ENCODE results near the gene ANGPTL7.
"Not testable (repeated sequence)": the region's sequence is repeated elsewhere in the genome, so short reads cannot be mapped to it uniquely, and the experiment has no call there.

Gene ANGPTL7

DNA sequence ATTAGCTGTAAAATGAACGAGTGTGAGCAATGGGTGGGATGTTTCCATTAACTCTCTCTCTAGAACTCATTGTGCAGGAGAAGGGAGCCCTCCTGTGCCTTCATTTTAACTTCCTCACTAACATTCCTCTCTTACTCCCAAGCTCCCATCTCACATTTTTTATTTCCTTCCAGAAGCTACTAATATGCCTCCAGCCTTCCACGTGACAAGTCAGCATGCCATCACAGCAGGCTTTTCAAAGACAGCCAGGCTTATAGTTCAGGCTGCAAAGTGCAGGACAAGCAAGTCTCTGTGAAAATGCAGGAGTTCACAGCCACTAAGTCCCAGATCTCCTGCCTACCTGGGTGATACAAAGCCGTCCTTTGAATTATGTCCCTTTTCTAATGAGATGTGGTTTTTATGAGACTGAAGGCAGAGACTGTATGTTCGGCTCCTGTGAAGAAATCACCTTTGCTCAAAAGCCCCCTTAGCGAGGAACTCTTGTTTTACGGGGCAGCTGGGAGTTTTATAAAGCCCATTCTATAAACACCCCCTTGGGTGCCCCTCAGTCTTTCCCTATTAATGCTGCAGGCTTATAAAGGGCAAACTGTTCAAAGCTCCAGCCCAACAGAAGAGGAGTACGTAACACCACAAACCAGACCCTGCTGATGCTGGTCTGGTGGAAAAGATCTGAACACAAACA lies 14.8 kb upstream of the ANGPTL7 start:
- no peak for DNase-seq

DNA sequence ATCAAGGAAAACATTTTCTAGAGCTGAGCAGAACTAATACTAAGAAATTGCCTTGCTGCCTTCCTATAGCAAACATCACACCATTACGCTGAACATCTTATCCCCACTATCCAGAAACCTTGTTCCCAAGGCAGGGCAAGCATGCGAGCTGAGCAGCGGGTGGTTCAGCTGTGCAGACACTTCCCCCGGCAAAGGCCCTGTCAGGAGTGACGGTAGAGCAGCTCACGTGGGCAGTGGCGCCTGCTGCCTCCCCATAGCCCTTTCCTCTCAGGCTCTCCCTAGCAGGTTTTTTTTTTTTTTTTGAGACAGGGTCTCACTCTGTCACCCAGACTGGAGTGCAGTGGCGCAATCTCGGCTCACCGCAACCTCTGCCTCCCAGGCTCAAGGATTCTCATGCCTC lies 13.7 kb upstream of the ANGPTL7 start:
- DNase-seq: no peak

DNA sequence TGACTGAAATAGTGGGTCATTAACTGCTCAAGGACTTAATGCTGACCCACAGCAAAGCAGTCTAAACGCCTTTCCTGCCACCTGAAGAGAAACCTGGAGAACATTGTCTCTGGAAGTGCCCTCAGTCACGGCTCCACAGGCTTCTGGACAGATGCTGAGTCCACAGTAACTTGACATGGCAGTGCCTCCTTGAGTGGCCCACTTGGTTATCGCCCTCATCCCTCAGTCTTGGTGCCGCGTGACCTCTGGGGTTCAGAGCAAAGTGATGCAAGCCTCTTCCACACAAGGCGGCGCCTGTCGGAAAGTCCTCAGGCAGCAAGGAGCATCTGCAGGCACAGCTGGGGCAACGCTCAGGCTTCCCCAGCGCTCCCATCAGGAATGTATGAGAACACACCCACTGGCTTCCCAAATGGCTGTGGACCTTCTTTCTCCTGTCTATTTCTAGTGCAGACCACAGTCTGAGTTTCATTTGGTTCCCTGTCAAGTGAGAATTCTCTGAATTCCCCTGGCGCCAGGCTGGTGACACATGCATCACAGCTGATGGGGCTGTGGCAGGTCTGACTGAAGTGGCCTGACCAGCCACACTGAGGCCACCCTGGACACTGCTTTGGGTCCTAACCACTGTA lies 13.0 kb upstream of the ANGPTL7 start:
- no peak for DNase-seq

DNA sequence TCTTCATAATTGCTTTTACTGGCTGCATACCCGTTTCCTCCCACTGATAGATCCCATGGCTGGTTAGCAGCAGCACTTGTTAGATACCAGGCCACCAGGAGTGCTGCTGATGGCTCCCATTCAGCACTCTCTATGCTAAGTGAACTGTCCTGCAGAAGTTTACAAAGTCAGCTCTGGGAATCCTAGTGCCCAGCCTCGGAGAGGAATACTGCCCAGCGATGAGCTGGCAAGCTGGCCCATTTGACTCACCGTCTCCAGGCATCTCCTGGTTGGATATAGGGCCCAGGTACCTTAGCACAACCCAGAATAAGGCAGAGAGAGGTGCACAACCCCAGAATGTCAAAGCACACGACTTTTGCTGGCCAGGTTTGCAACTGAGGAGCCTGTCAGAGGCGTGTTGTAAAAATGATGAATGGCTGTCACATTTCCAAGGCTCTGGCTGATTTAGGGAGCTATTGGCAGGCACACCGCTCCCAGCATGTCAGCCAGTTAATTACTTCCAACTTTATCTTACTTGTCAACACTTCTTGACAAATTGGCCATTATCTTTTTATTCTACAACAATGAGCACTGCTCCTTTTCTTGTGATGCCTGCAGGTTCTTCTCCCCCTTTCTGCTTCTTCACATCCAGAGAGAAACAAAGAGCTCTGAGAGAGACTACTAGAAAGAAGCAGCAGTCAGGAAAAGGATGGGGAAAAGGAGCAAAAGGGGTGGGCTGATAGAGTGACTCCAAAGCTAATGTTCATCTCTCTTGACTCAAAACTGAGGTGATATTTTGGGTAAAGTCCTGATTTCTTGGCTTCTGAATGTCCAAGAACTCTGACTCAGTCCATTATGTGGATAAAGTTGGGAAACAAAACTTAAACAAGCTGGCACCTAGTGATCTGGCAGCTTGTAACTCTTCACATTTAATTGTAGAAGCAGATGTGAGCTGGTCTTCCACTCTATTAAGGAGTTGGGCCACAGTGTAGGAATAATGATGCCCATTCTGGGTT lies 10.8 kb upstream of the ANGPTL7 start:
- DNase-seq: no peak

DNA sequence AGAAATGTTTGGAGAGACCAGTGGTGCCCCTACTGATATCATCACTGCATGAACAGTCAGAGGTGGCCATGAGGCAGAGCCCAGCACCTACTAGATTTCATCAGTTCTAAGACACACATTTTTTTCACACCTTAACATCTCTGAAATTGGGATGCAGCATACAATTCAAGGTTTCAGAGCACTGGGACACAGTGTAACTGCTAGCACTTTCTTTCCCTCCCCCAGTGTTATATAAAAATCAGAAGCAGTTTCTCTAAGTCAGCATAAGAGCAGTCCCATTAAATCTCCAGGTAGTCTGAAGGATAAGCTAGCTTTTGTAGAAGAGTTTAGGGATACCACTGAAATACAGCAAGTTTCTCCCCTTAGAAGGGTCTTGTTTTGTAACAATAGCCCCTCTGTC lies 10.0 kb upstream of the ANGPTL7 start:
- no peak for DNase-seq

DNA sequence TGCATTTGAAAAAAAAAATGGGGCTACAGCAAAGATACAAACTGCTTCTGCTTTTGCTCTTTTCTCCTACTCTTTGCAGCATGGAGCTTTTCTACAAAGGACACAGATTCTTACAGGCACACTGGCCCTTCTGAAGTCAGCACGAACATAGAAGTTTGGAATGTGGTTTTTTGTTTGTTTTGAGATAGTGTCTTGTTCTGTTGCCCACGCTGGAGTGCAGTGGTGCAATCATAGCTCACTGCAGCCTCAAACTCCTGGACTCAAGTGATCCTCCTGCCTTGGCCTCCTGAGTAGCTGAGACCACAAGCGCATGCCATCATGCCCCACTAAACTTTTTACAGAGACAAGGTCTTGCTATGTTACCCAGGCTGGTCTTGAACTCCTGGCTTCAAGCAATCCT lies 9.4 kb upstream of the ANGPTL7 start:
- DNase-seq: not testable (repeated sequence)

DNA sequence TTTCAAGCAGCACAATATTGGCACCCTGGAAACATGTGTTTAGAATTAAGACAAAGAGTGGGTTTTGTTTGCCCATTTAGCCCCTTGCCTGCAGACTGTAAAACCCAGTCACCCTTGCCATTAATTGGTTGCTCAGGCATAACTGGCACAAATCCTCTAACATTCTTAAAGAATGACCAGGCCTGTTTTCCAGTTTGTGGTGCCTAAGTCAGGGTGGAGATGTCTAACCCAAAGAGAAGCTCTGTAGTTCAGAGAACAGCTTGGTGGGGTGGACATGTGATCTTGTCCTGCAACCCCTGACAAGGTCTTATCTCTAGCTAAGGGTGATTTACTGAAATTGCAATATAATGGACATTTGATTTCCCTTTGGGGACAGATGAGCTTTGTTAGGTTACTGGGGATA lies 8.8 kb upstream of the ANGPTL7 start:
- no peak for DNase-seq

DNA sequence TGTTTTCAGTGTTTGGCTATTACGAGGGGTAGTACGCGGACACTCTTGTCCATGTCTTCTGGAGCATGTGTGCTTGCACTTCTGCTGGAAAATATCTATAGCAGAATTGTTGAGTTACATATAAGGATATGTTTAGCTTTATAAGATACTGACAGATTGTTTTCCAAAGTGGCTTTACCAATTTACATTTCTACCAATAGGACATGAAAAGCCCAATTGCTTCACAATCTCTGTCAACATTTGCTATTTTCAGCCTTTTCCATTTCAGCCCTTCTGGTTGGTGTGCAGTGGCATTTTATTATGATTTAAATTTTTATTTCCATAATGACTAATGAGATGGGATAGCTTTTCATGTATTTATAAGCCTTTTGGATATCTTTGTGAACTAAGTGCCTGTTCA lies 6.3 kb upstream of the ANGPTL7 start:
- DNase-seq: no peak

DNA sequence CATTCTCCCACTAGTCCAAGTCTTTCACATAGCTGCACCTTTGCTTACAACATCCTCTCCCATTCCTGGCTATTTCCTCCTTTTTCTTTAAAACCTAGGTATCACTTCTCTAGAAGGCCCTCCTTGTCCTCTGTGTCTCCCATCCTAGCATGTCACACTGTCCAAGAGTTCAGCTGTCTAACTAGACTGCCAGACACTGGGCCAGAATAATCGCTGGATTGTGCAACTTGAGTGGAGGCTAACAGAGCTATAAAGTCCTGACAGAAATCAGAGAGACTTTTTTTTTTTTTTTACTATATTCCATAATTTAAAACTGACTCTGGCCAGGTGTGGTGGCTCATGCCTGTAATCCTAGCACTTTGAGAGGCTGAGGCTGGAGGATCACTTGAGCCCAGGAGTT lies 4.2 kb upstream of the ANGPTL7 start:
- DNase-seq: no peak

DNA sequence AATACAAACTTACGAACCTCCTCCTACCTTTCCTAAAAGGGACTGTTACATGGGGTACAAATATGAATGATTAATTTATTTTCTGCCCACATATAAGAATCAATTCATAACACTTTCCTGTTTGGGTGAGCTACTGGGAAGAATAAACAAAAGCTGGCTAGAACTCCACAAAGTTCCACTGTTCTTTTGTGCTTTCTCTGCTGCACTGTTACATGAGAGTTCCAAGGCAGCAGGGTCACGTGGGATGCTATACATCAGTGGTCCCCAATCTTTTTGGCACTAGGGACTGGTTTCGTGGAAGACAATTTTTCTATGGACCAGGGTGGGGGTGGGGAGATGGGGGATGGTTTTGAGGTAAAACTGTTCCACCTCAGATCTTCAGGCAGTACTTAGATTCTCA lies 2.2 kb upstream of the ANGPTL7 start:
- no peak for DNase-seq

DNA sequence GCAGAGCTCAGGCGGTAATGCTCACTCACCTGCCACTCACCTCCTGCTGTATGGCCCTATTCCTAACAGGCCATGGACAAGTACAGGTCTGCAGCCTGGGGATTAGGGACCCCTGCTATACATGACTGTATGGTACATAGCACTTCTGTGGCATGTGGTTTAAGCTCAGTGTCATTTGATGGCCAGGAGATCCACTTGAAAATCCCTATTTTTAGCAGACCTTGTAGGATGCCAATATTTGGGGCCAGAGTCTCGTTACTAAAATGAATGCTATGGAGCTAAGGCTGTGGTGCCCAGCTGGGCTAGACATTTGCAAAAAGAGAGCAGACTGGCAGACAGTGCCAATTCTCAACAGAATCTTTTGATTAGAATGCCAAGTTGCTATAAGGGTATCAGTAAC lies 1.7 kb upstream of the ANGPTL7 start:
- no peak for DNase-seq

DNA sequence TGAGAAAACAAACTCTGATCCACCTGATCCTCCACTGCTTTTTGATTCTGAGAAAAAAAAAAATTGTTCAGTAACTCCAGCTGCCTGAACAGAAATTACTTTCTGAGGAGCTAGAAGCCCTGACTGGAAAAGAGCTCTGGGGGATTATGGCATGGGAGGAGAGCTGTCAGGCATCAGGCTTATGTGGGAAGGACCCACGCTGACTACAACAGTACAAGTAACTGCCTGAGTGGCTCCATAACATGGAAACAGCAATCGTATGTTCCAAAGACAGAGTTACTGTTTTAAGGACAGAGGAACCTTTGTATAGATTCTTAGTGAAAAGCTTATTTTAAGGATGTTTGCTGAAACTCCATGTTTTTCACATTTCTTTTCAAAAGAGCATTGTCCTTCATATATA lies 1.2 kb upstream of the ANGPTL7 start:
- no peak for DNase-seq

DNA sequence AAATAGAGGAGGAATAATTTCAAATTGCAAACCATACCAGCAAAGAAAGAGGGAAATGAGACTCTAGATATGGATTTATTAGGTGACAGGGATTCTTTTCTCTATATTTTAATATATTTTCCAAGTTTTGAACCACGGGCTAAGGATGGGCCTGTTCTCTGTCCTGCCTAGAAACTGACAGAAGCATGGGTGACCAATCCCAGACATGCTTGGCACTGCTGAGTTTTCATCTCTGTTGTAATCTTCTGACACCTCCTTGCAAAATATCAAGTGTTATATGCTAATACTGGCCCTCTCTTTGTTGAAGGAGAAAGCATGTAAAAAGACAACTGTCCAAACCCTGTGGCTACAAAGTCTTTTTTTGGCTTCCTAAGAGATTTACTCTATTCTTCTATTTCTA lies 774 bp upstream of the ANGPTL7 start:
- no peak for DNase-seq

DNA sequence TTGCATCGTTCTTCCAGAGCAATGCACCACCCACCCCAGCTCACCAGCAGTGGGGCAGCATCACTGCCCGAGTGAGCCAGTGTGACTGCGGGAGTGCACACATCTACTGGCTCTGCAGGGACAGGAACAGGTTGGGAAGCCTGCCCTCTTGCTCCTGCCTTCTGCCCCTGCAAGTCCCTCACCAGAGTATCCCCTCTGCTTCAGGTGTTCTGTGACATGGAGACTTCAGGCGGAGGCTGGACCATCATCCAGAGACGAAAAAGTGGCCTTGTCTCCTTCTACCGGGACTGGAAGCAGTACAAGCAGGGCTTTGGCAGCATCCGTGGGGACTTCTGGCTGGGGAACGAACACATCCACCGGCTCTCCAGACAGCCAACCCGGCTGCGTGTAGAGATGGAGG lies 4.2 kb downstream of the ANGPTL7 start:
- DNase-seq: no peak

DNA sequence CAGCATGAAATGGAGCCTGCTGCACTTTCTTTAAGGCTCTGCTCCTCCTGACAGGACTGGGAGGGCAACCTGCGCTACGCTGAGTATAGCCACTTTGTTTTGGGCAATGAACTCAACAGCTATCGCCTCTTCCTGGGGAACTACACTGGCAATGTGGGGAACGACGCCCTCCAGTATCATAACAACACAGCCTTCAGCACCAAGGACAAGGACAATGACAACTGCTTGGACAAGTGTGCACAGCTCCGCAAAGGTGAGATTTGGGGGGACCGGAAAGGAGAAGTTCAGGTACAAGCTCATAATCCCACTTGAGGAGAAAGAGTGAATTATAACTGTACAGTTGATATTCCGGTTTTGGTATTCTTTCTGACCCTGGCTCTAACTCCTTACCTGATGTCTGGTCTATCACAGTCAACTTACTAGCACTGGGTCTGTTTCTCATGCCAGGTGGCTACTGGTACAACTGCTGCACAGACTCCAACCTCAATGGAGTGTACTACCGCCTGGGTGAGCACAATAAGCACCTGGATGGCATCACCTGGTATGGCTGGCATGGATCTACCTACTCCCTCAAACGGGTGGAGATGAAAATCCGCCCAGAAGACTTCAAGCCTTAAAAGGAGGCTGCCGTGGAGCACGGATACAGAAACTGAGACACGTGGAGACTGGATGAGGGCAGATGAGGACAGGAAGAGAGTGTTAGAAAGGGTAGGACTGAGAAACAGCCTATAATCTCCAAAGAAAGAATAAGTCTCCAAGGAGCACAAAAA lies 5.4 kb downstream of the ANGPTL7 start:
- no peak for DNase-seq

DNA sequence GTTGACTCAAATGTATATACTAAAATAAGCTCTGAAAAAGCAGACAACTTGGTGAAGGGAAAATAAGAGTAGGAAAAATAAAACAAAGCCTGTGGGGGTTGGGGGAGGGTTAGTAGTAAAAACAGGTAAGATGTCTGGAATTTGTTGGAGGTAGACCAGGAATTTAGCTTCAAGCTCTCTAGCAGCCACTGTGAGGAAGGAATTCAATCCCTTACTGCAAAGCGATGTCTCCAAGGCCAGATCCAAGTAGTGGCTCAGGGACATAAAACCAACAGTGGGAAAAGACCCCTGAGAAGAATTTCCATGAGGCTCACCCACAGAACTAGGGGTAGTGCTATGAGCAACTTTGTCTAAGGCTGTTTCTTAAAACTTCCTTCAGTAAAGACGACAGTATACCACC lies 7.8 kb downstream of the ANGPTL7 start:
- DNase-seq: no peak

DNA sequence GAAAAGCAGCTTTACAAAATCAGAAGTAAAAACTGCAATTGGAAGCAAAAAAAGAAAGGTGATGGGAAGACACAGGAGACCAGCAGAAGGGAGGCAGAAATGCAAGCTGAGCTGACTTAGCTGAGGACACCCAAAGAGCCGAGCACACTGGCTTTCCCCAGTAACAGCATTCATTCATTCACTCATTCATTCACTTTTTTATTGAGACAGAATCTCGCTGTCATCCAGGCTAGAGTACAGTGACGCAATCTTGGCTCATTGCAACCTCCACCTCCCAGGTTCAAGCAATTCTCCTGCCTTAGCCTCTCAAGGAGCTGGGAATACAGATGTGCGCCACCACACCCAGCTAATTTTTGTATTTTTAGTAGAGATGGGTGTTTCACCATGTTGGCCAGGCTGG lies 8.2 kb downstream of the ANGPTL7 start:
- DNase-seq: no peak

DNA sequence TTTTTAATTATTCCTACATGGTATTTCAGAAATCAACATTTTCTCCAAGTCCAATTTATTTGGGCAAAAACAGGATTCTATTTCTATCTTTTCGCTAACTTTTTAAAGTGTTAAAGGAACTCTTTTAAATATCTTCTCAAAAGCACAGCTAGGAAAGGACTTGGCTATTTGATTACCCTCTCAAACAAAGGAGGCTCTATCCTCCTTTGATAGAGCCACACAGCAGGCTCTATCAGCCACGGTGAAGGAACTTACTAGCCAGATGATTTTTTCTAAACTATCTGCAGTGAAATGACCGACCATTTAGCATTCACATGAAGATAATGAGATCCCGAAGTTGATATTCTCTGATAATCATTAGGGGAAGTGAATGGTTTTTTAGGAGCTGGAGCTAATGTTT lies 9.1 kb downstream of the ANGPTL7 start:
- no peak for DNase-seq

DNA sequence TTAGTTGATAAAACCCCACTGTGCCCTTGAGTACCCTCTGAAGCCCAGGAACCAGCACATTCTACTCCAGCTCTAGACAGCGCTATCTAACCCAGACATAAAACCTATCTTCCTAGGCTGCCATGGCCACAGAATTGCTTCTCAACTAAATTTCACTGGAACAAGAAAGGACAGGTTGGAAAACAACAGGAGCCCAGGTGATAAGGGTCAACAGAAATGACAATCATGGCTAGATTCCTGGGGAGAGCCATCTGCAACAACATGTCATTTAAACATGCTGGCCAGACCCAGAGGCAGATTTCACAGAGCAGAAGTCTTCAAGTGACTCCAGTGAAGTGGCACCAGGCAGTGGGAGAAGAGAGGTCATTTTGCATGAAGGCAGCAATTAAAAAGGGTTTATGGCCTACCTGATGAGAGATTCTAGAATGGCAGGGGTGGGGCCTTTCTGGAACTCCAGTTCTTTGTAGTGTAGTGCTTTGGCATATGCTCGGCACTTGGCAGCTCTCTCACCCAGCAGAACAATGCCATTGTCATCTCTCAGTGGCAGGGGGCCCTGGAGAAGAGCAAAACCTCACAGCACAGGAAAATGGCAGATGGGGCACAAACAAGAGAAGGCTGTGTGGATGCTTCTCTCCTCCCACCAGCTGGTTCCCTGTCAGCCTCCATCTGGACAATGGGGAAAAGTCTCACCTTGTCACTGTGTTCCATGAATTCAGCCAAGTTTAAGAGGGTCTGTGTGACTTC lies 9.9 kb downstream of the ANGPTL7 start:
- DNase-seq: no peak

DNA sequence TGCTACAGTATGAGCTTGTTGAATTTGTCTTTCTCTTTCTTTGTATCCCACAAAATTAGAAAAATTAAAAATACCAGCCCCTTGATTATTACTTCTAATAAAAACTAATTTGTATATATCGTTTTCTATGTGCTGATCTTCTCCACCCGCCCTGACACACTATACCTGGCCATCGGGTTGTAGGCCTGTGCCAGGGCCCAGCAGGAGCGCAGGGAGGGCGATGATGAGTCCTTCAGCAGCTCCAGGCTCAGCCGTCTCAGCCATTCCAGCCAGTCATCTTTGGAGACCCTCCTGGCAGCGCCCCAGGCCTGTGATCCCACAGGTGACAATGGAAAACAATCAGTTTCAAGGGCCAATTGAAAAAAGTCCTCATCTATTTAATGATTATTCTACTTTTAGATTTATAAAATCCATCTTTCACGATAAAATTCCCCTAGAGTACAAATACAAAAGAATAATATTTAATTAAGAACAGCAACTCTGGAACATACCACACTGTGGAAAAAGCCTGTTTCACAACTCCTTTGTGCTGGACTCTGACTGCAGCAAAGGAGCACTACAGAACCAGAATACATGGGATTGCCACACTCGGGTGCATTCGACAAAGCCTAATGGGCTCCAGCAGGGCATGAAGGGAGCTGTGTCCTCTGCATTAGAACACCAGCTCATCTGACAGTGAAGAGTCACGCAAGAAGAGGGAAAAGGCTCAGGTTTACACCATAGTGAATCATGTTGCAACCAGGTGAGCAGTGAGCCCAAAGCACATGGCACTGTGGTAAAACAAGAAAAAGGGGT lies 15.4 kb downstream of the ANGPTL7 start:
- DNase-seq: no peak

DNA sequence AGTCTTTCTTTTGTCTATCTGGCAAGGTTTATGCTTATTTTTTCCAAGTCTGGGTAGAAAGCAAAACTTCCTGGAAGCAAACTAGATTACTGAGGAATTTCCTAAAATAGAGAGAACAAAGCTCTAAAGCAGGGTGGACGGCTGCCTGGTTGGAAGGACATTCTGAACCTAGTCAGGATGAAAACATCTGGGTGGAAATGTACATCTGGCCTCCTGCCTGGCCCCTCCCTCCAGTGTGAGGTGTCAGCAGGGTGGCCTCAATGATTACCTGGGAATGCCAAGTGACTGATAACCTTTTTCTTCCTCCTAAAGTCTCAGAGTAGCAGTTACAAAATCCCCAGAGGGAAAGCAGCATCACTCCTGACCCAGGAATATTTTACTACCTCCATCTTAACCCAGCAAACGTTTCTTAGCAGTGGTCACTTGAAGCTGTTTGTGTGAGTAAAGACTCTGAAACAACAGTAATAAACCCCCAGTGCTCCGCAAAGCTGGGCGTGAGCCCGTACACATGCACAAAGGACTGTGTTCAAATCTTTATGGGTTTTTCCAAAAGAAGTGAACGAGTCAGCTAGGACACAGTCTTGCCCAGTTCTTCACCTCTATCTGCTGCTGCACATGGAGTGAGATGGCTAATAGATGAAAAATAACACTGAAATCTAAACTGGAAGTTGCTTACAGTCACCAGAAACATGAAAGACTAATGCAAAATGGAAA lies 18.9 kb downstream of the ANGPTL7 start:
- DNase-seq: no peak

Measured in stimulated activated CD4-positive, alpha-beta T cell treated with anti-CD3 and anti-CD28 coated beads, Interleukin-2, amount 100 ng/mL, for 48 hours (primary cell).